Hypothalamus (tissue), 51 donors: ENCODE measurements around the gene ERC2.

Experiments
- DNase-seq, 51 donors: peaks; one replicate each; lab custom pipeline; 2025; lab: John Stamatoyannopoulos, UW

ERC2 gene

DNA sequence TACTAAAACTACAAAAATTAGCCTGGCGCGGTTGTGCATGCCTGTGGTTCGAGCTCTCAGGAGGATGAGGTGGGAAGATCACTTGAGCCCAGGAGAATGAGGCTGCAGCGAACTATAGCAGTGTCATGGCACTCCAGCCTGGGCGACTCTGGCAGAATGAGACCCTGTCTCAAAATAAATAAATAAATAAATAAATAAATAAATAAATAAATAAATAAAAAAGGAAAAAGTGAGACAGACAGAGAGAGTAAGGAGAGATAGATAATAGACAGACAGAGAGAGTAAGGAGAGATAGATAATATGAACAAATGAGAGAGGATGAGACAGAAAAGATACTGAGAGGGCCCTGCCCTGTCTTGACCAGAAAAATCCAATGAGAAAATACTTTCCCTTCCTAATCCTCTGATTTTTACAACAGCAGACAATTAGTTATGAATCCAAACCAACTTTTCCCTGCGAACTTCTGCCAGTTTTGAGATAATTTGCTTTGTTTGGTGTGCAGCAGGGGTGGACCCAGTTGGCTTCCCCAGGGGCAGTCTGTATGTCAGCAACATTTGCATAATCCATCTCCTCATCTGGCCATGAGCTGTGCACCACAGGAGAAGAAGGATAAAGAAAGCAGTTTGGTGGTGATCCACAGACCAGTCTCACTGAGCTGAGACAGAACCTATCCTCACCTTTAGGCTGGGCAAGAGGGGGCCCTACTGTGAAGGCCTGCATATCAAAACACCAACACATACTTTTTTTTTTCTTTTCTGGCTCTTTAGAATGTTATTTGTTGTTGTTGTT is 692.7 kb downstream of the ERC2 start:
- no peak for DNase-seq

DNA sequence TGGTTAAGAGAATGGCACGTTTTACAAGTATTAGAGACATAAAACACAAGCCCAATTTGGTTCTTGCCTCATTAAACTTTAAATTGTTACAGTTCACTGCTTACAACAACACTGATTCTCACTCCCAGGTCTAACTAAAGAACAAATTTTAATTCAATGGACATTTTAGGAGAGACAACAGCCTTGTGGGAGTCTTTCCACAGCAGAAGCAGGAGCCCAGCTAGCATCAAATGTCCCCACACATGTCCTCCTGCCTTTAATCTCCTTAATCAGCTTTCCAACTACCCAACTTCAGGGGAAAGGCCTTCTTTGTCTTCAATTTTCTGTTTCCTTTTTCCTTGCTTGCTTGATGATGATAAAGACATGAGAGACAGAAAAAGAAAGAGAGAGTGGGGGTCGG is 693.4 kb downstream of the ERC2 start:
- DNase-seq: no peak

DNA sequence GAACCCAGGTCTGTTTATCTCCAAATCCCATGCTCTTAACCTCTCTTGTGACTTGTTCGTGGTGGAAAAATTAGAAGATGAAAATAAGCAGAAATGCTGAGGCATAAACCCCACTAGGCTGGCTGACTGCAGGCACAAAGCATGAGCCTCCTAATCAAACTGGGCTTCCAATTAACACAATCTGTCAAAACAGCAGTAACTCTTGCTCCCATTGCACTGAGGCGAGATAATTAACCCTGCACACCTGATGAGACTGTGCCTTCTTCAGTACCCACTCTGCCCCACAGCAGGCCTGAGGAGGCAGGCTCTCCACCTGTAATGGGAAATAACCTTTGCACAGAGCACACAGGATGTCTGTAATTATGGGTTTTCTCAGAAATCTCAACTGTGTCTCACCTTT is 696.8 kb downstream of the ERC2 start:
- DNase-seq: no peak

DNA sequence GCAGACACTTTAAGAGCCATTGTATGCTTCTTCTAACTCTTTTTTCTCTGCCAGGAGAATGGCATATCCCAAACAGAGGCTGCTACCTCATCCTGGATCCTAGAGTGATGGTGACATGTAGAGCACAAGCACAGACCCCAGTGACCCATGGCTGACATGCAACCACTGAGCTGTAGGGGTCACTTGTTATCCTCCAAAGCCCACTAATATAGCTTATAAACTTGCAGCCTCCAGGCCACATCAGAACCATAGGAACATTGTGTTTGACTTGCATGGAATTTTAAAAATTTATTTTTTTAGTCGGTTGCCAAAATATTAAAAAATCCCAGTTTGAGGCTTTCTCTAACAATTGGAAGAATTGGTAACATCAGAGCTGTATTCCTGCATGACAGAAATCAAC is 698.2 kb downstream of the ERC2 start:
- no peak for DNase-seq

DNA sequence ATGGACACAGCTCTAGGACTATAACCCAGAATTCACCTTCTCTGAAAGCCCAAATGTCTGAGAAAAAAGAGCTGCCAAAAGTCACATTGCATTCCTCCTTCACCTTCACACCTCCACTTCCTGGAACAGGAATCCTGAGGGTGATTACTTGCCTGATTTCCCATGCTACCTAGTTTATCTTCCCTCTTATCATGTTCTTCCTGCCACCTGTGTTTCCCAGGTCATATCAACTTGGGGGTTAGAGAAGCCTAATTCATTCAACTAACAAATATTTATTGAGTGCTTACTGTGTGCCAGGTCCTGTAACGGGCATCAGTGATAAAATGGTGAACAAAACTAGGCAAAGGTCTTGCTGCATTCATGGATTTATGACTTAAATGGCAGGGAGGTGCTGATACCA is 701.5 kb downstream of the ERC2 start:
- no peak for DNase-seq

DNA sequence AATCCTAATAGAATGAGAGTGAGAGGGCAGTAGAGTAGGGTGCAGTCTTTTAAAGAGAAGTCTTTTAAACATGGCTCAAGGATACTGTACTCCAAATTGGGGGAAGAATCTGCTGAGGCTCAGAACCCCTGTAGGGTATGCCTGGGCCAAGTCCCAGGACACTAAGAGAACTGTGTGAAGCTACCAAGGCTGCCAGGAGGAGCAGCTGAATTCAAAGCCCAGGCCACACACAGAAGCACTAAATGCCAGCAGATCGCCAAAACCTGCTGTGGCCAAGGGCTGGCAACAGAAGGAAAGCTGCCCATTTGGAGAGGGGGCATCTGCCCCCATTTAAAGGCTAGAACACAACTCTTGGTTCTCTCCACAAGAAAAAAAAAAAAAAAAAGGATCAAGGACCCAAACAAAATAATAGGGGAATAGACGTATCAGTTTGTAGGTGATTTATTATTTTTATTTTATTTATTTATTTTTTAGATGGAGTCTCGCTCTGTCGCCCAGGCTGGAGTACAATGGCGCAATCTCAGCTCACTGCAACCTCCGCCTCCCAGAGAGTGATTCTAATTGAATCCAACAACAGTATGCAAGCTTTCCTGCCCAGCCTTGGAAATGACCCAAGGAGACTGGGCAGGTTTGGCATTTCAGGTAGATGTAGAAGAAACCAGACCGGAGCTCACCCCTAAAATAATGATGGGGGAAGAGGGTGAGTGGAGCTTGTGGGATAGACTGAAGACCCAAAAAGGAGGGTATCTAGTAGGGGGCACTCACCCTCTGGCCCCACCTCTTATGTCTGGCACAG is 702.2 kb downstream of the ERC2 start:
- DNase-seq: peak in 3 of 51 donors; percentile 1 to 5 (median 3)

DNA sequence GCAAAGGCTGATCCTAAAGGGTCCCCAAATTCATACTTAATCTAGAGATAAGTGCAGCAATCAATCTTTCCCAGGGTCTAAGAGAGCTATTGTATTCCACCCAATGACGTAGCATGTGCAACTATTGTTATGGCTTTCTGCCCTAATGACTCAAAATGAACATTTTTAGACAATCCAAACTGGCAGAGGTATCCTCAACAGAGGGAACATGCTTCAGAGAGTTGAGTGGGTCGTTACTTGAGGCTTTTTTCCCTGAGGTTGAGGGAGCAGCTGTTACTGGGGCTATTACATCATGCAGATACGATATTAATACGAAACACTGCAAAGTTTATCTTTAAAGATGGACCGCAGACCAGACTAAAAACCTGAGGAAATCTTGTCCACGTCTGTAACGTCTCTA is 702.9 kb downstream of the ERC2 start:
- no peak for DNase-seq

DNA sequence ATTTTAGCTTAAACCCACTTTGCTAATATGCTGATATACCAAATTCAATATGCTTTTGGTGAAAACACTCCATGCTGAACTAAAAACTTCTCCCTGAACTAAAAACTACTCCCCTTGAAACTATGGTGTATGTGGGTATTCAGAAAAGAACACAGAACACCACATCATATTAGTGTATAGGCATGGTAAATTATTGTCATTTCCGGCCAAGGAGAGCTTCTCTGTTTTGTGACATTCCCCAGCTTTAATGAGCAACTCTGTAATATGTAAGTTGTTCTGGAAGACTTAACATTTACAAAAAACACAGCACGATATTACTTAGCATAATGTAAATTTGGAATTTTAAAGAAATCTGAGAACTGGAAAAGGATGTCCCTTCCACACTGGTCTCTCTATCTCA is 711.3 kb downstream of the ERC2 start:
- DNase-seq: no peak

DNA sequence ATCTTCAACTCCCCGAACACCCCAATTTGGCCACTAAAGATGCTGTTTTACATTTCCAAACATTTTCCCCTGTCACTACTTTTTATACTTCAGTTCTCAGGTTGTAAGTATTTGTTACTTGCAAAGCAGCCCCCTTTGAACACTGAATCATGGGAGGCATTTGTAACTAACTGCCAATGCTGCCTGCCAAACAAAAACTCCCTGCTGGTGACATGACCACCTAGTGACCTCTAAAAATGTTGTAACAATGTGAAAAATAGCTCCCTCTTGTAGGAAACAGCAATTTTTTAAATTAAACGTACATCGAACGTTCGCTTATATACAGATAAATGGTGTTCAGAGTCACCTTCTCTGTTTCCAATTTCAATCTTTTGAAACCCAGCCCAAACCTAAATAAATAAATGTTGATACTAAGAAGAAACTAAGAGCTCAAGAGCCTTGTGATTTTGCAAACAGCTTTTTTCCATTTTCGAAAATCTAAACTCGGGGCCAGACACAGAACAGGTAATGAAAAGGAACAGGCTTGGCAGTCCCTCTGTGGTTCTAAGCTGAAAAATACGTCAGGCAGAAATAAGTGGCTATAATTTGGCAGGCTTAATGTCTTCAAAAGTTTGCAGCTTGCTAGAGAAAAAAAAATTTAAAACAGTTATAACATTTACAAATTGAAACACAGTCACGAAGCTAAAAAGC is 712.6 kb downstream of the ERC2 start:
- no peak for DNase-seq

DNA sequence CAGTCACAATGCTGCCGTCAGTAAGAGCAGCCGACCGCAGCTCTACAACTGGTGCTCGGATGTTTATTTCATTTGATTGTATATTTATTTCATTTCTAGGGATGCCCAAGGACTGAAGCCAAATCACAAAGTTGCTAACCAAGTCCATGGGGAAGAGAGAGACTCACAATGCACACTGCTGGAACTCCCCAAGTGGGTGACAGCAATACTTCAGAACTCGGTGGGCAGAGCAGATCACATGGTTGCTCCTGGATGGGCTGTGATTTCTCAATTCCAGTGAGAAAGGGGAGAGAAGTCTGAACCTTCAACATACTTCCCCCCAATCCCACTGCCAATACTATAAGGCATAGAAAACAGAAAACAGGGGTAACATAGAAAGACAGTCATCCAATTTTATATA is 715.4 kb downstream of the ERC2 start:
- DNase-seq: no peak

DNA sequence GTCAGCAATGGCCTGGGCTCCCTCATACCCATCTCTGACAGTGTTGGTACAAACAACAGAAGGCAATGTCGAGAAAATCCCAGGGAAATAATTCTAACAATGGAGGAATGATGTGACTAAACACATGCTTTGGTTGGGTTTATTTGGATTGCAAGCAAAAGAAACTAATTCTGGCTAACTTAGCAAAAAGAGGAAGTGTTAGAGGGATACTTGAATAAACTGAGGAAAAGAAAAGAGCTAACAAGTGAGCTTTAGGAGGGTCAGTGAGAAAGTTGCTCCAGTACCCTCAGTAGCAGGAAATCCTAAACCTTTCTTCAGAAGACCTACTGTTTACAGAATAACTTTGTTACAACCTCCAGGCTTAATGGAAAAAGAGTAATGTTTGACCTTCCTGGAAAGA is 716.5 kb downstream of the ERC2 start:
- no peak for DNase-seq

DNA sequence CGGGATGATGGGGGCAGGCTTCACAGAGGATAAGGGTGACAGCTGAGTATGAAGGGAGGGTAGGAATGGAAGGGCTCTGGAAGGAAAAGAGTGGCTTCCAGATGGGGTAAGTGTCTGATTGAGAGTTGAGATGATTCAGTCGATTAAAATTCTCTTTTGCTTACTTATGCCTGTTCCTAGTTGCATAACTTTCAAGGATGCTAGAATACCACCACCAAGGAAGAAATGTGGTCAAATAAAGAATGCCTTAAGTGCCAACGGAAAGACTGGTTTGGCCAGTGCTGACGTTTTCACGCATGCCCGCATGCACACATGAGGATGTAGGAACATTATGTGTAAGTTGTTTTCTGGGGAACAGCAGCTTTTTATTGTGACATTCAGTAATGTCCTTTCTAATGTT is 717.7 kb downstream of the ERC2 start:
- DNase-seq: no peak

DNA sequence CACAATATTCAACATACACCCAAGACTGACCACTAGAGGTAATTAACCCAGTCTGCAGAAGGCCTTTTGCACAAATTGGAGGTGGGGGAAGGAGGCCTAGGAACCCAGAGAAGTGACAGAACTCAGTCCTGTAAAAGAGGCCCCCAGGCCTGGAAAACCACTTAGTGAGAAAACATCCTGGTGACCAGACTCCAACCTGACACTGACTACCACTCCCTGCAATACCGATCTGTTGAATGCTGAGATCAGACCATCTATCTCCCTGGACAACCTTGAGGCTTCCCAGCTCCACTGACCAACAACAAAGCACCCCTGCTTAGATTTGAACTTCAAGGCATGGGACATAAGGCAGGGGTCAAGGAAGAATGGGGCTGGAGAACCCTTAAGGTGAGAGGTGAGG is 719.2 kb downstream of the ERC2 start:
- DNase-seq: no peak

DNA sequence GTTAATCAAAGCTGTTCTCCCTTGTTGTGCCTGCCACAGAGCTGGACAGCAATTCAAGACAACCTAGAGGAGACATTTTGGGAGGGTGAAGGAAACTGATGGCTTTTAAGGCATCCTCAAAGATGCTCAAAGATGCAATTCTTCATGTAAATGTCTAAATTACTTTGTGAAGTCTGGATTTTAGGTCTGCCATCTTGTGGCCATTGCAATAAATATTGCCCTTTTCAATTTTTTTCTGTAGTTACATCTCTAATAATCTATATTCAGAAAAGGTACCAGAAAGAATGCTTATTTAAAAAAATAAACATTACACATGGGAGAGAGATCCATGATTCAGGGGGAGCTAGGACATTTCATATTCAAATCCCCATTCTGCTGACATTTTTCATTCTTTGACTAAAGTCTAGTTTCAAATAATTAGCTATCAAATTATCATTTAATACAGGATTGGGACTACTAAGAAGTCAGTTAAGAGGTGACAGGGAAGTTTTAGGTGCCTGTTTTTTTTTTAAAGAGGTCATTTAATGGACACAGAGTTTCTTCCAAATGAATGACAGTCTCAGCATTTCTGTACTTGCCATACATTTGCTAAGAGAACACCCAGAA is 721.4 kb downstream of the ERC2 start:
- peak in 1 of 51 donors; percentile 23 for DNase-seq

DNA sequence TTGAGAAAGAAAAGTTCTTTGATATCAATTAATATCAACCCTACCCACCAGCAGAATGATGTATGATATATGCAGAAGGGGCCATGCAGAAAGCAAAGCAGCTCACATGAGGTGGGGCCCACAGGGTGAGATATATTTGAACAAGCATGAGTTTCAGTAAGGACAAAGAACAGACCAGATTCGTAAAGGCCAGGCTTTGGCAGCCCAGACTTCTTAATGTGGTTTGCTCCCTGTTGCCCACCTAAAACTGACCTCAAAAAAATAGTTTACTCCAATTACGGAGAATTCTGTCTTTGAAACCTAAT is 725.5 kb downstream of the ERC2 start:
- DNase-seq: no peak

DNA sequence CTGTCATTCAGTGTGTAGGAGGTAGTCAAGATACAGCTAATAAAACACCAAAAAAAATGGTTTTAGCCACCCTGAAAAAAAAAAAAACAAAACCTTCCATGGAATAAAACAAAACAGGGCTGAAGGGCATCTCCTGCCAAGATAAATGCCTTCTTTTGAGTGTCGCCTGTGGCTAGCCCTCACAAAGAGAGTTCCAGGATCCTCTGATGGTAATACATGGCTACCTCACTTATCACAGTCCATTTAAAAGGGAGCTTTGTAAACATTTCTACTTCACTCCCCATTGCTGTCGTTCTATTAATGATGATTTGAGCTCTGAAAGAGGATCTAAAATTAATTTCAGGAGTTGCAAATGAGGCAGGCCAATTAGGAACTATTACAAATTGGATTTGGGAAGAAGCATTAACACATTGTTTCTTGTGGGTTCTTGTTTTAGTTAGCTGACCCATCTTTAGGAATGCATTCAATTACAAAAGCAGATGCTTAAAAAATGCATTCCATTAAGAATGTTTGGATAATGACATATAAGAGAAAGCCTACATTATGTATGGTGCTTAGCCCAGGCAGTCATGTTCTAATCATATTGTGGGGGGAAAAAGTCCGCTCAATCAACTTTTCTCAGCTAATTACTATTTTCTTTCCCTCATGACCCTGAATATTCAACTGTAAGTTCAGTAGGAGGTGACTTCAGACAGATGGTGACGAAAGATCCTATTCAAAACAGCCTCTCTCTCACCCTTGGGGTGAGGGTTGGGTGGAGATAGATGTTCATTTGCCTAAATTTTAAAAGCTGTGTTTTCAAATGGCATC is 726.0 kb downstream of the ERC2 start:
- no peak for DNase-seq

DNA sequence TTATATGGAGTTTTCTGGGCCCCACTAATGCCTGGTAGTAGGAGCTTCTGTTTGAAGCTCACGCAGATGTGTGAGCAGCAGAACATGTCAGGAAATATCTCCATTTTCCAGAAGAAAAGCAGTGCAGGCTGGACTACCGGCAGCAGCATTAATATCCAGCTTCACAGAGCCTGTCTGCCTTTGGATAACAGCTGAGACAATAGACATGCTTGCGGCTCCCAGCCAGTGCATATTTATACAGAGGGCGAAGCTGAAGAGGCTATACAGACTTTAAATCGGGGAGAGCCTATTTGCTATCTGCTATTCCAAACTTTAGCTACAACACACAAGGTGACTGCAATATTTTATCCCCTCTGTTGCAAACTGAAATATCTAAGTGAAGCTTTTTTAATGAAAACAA is 731.1 kb downstream of the ERC2 start:
- DNase-seq: no peak

DNA sequence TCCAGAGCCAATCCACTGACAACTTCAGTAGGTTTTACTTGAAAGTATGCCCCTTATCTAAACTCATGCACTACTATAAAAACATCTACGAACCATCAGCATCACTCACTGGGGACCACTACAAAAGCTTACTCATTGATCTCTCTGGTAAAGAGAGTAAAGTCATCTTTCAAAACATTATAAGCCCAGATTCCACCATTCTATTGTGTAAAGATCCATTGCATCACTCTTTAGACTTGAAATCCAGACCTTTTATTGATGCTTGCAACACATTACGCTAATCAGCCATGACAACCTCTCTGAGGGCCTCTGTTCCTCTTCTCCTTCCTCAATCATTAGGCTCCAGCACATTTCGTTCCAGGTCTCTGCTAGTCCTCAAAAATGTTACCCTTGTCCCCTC is 732.3 kb downstream of the ERC2 start:
- DNase-seq: no peak

DNA sequence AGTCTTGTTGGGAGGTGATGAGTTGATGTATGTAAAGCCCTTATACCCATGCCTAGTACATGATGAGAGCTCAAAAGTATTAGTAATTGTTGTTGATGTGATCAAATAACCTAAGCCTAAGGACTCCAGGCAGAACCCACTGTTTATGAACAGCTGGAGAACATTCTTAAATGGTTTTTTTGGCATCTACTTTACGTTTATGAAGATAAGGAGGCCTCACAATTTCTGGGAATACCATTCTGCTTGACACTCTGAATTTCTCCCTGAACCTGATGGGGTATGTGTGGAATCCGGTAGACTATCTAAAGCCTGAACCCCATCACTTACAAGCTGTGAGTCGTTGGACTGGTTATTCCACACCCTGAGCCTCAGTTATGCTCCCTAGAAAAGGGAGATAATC is 736.5 kb downstream of the ERC2 start:
- no peak for DNase-seq

DNA sequence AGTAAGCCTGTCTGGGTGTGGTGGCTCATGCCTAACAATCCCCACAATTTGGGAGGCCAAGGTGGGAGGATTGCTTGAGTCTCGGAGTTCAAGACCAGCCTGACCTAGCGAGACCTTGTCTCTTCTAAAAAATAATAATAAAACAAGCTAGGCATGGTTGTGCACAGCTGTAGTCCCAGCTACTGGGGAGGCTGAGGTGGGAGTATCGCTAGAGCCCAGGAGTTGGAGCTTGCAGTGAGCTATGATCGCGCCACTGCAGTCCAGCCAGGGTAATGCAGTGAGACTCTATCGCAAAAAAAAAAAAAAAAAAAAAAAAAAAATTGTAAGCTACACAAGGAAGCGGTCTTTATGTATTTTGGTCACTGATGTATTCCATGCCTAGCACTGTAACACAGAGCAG is 738.7 kb downstream of the ERC2 start:
- no peak for DNase-seq
